ENCODE measurements around the gene SPATA20. TPM values are rescaled to one million over a fixed set of nuclear protein-coding genes. Genes with fewer than 3 reads are reported as not detected.

The SPATA20 gene
- polyA plus RNA-seq, 1 donor from 2014 or later, result 53.5 TPM

DNA sequence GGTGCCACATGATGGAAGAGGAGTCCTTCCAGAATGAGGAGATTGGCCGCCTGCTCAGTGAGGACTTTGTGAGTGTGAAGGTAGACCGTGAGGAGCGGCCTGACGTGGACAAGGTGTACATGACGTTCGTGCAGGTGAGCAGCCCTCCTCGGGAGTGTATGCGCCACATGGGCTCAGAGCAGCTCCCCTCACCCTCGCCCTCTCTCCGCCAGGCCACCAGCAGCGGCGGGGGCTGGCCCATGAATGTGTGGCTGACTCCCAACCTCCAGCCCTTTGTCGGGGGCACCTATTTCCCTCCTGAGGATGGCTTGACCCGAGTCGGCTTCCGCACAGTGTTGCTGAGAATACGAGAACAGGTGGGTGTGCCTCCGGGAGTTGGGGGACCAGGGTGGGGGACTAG is 1.9 kb downstream of the SPATA20 start:
- Histone ChIP-seq H3K27me3 (ENCODE audit: insufficient read depth, low read depth, low read length) (no peaks in the 10 kb centered on the region), H3F3A (ENCODE audit: insufficient read depth, low read length, poor library complexity, severe bottlenecking) (no peaks in the 10 kb centered on the region), H3K27ac (ENCODE audit: low read length) (no peak overlapping the region), H2AFZ (ENCODE audit: low read depth, low read length) (no peak overlapping the region), H3K9me3 (ENCODE audit: low read length) (no peaks in the 10 kb centered on the region), H3K79me2 (replicated peaks; ENCODE audit: insufficient read depth, low read length) (no peaks in the 10 kb centered on the region), H3K4me3 (ENCODE audit: low read length) (no peak overlapping the region), H3K36me3 (ENCODE audit: insufficient read depth, low read length) (no peaks in the 10 kb centered on the region), H4K20me1 (ENCODE audit: insufficient read depth) (no peaks in the 10 kb centered on the region), H3K9ac (ENCODE audit: low read length) (no peak overlapping the region), H3K9me2 (ENCODE audit: insufficient read depth, low read length) (no peaks in the 10 kb centered on the region), H3K4me2 (ENCODE audit: low read length) (no peak overlapping the region)
- no peak for TF ChIP-seq RAD21 (conservative IDR thresholded peaks at IDR 0.05)
- TF ChIP-seq, protein P1, sequence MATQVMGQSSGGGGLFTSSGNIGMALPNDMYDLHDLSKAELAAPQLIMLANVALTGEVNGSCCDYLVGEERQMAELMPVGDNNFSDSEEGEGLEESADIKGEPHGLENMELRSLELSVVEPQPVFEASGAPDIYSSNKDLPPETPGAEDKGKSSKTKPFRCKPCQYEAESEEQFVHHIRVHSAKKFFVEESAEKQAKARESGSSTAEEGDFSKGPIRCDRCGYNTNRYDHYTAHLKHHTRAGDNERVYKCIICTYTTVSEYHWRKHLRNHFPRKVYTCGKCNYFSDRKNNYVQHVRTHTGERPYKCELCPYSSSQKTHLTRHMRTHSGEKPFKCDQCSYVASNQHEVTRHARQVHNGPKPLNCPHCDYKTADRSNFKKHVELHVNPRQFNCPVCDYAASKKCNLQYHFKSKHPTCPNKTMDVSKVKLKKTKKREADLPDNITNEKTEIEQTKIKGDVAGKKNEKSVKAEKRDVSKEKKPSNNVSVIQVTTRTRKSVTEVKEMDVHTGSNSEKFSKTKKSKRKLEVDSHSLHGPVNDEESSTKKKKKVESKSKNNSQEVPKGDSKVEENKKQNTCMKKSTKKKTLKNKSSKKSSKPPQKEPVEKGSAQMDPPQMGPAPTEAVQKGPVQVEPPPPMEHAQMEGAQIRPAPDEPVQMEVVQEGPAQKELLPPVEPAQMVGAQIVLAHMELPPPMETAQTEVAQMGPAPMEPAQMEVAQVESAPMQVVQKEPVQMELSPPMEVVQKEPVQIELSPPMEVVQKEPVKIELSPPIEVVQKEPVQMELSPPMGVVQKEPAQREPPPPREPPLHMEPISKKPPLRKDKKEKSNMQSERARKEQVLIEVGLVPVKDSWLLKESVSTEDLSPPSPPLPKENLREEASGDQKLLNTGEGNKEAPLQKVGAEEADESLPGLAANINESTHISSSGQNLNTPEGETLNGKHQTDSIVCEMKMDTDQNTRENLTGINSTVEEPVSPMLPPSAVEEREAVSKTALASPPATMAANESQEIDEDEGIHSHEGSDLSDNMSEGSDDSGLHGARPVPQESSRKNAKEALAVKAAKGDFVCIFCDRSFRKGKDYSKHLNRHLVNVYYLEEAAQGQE (IDR thresholded peaks at IDR 0.05; ENCODE audit: borderline replicate concordance), result no peak
- TF ChIP-seq, protein P2, sequence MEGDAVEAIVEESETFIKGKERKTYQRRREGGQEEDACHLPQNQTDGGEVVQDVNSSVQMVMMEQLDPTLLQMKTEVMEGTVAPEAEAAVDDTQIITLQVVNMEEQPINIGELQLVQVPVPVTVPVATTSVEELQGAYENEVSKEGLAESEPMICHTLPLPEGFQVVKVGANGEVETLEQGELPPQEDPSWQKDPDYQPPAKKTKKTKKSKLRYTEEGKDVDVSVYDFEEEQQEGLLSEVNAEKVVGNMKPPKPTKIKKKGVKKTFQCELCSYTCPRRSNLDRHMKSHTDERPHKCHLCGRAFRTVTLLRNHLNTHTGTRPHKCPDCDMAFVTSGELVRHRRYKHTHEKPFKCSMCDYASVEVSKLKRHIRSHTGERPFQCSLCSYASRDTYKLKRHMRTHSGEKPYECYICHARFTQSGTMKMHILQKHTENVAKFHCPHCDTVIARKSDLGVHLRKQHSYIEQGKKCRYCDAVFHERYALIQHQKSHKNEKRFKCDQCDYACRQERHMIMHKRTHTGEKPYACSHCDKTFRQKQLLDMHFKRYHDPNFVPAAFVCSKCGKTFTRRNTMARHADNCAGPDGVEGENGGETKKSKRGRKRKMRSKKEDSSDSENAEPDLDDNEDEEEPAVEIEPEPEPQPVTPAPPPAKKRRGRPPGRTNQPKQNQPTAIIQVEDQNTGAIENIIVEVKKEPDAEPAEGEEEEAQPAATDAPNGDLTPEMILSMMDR (IDR thresholded peaks at IDR 0.05; ENCODE audit: poor library complexity, severe bottlenecking), result no peak
- TF ChIP-seq EP300 (conservative IDR thresholded peaks at IDR 0.05; ENCODE audit: poor library complexity, severe bottlenecking), result no peak
- no peak for TF ChIP-seq EZH2 (IDR thresholded peaks at IDR 0.05; ENCODE audit: borderline replicate concordance, insufficient read depth, low read length, poor library complexity, severe bottlenecking)

DNA sequence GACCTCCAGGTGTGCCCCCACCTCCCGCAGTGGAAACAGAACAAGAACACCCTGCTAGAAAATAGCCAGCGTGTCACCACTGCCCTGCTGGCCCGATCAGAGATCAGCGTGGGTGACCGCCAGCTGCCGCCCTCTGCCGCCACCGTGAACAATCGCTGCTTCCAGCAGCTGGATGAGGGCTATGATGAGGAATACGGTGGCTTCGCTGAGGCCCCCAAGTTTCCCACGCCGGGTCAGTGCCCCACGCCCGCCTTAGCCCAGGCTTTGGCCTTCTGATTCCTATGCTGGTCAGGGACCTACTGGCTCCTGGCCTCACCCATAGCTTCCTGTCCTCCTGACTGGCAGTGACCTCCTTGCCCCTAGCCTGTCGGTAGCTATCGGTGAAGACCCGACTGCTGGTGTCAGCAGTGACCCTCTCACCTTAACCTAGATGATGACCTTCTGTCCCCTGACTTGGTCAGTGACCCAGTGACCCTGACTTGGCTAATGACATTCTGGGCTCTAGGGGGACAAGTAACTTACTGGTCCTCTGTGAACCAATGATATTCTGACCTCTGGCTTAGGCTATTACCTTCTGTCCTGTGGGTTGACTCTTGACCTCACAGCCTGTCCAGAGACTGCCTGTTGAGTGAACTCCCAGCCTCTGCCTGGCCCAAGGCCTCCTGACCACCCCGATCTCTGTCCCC is 2.4 kb downstream of the SPATA20 start:
- no peak for TF ChIP-seq MXI1 (conservative IDR thresholded peaks at IDR 0.05; ENCODE audit: poor library complexity, severe bottlenecking)
- no peak for TF ChIP-seq POLR2AphosphoS5 (IDR thresholded peaks at IDR 0.05)
- TF ChIP-seq, protein P2 (IDR thresholded peaks at IDR 0.05; ENCODE audit: poor library complexity, severe bottlenecking), result no peak
- no peak for TF ChIP-seq TAF1 (IDR thresholded peaks at IDR 0.05; ENCODE audit: low read depth)
- Histone ChIP-seq H3K27me3 (ENCODE audit: insufficient read depth, low read depth, low read length) (no peaks in the 10 kb centered on the region), H2AFZ (ENCODE audit: low read depth, low read length) (no peak overlapping the region)

More for the DNA sequence above, 2.4 kb downstream of the SPATA20 start:
- H3K9me2 ChIP-seq (ENCODE audit: insufficient read depth, low read length), result no peaks in the 10 kb centered on the region
- no peaks in the 10 kb centered on the region for H3F3A ChIP-seq (ENCODE audit: insufficient read depth, low read length, poor library complexity, severe bottlenecking)
- H3K9ac ChIP-seq (ENCODE audit: low read length), result no peak overlapping the region
- no peaks in the 10 kb centered on the region for H3K36me3 ChIP-seq (ENCODE audit: insufficient read depth, low read length)
- H3K4me3 ChIP-seq (ENCODE audit: low read length), result no peak overlapping the region
- H3K9me3 ChIP-seq (ENCODE audit: low read length), result no peaks in the 10 kb centered on the region
- no peaks in the 10 kb centered on the region for H4K20me1 ChIP-seq (ENCODE audit: insufficient read depth)
- no peaks in the 10 kb centered on the region for H3K79me2 ChIP-seq (replicated peaks; ENCODE audit: insufficient read depth, low read length)
- no peak overlapping the region for H3K27ac ChIP-seq (ENCODE audit: low read length)
- no peak overlapping the region for H3K4me2 ChIP-seq (ENCODE audit: low read length)

Data from neural cell (in vitro differentiated cells).